SK-N-SH (cell line): Measurements from ENCODE around the gene SERPINA9. TPM values are rescaled to one million over a fixed set of nuclear protein-coding genes. Genes with fewer than 3 reads are reported as not detected.

Source experiments
- CTCF ChIA-PET: fragments of 300-600, 350-600 bp; formaldehyde crosslinking; extraction: SDS; loops from one replicate; lab custom pipeline; 2021; lab: Yijun Ruan, JAX
- POLR2A ChIA-PET: fragments of 350-600 bp; sonication (Branson Sonifier 250); formaldehyde crosslinking; extraction: SDS; loops from one replicate; lab custom pipeline; 2020; ENCODE audit warnings: antibody characterized with exemption, inconsistent platforms; lab: Yijun Ruan, JAX
- DNase-seq: peaks from one replicate; pipeline ENCODE4 v3.0.0; 2012
- H2AFZ ChIP-seq: fragments of 200-600 bp; sonication (generic); 2 replicates; pipeline ENCODE4 v1.8.1; 2016; ENCODE audit warnings: antibody characterized with exemption, mild to moderate bottlenecking, low read depth
- H3F3A ChIP-seq: fragments of 200-600 bp; sonication (generic); replicated peaks from 2 replicates; pipeline ENCODE3; 2016; ENCODE audit warnings: antibody characterized with exemption, mild to moderate bottlenecking; ENCODE audit not compliant: insufficient read depth
- H3K27ac ChIP-seq, 2 experiments: fragments of 200-500 bp in 1 of 2; fragments of 200-600 bp in 1 of 2; sonication (Bioruptor generic) in 1 of 2; sonication (generic), shearing (Covaris generic) in 1 of 2; 2 replicates each; pipeline versions ENCODE4 v1.5.1 to v1.6.1; 2014 to 2016; ENCODE audit warnings: low read depth in 2 of 2, inconsistent platforms in 1 of 2, low read length in 1 of 2, mild to moderate bottlenecking in 1 of 2, mixed read lengths in 1 of 2
- H3K27me3 ChIP-seq: fragments of 200-600 bp; sonication (generic), shearing (Covaris generic); 2 replicates; pipeline ENCODE4 v1.6.1; 2016; ENCODE audit warnings: mixed run types; ENCODE audit not compliant: insufficient read depth
- H3K36me3 ChIP-seq, 2 experiments: fragments of 200-500 bp in 1 of 2; fragments of 200-600 bp in 1 of 2; sonication (Bioruptor generic) in 1 of 2; sonication (generic) in 1 of 2; replicated peaks in 1 of 2; 2 replicates each; pipeline versions ENCODE3 to v1.5.1; 2014 to 2016; ENCODE audit warnings: low read length in 1 of 2, mild to moderate bottlenecking in 1 of 2; ENCODE audit not compliant: insufficient read depth in 2 of 2, control insufficient read depth in 1 of 2
- H3K4me1 ChIP-seq, 2 experiments: fragments of 200-500 bp in 1 of 2; fragments of 200-600 bp in 1 of 2; sonication (Bioruptor generic) in 1 of 2; sonication (generic), shearing (Covaris generic) in 1 of 2; 2 replicates each; pipeline versions ENCODE4 v1.5.1 to v1.6.1; 2014 to 2016; ENCODE audit warnings: low read depth in 1 of 2, low read length in 1 of 2, mixed run types in 1 of 2; ENCODE audit not compliant: insufficient read depth in 2 of 2, control insufficient read depth in 1 of 2
- H3K4me2 ChIP-seq: fragments of 200-600 bp; sonication (generic), shearing (Covaris generic); 2 replicates; pipeline ENCODE4 v1.6.1; 2017; ENCODE audit warnings: mixed run types
- H3K4me3 ChIP-seq, 2 experiments: fragments of 200-500 bp in 1 of 2; fragments of 200-600 bp in 1 of 2; sonication (Bioruptor generic) in 1 of 2; sonication (generic), shearing (Covaris generic) in 1 of 2; 2 replicates each; pipeline versions ENCODE4 v1.5.1 to v1.8.1; 2014 to 2016; ENCODE audit warnings: low read depth in 2 of 2, inconsistent platforms in 1 of 2, low read length in 1 of 2, mild to moderate bottlenecking in 1 of 2, mixed read lengths in 1 of 2, moderate library complexity in 1 of 2
- H3K79me2 ChIP-seq: fragments of 200-600 bp; sonication (generic); 2 replicates; pipeline ENCODE4 v1.8.1; 2017; ENCODE audit warnings: mild to moderate bottlenecking; ENCODE audit not compliant: insufficient read depth
- H3K9ac ChIP-seq: fragments of 200-600 bp; sonication (generic); 2 replicates; pipeline ENCODE4 v1.6.1; 2017; ENCODE audit warnings: mixed run types
- H3K9me2 ChIP-seq: fragments of 200-600 bp; sonication (generic); 2 replicates; pipeline ENCODE4 v1.6.1; 2017; ENCODE audit warnings: mixed run types
- H3K9me3 ChIP-seq: fragments of 200-600 bp; sonication (generic); 2 replicates; pipeline ENCODE4 v1.6.1; 2017; ENCODE audit warnings: mixed run types, mild to moderate bottlenecking, moderate library complexity
- H4K20me1 ChIP-seq: fragments of 200-600 bp; sonication (generic); 2 replicates; pipeline ENCODE4 v1.6.1; 2017; ENCODE audit warnings: mild to moderate bottlenecking, mixed run types; ENCODE audit not compliant: insufficient read depth
- CHD2 ChIP-seq: fragments of 150-350 bp; IDR thresholded peaks from 2 replicates; pipeline ENCODE4 v1.6.1; 2018; ENCODE audit warnings: low read length; ENCODE audit not compliant: partially characterized antibody
- GABPA ChIP-seq: IDR thresholded peaks from 2 replicates; pipeline ENCODE4 v1.4.0; 2012; ENCODE audit warnings: low read depth, mild to moderate bottlenecking
- IRF3 ChIP-seq: fragments of 150-350 bp; IDR thresholded peaks from 2 replicates; pipeline ENCODE4 v1.6.1; 2016; ENCODE audit warnings: mild to moderate bottlenecking, low read depth, low read length
- REST ChIP-seq: IDR thresholded peaks from 2 replicates; pipeline ENCODE4 v1.6.1; 2012; ENCODE audit warnings: mild to moderate bottlenecking, low read depth, low read length, moderate library complexity
- WGBS: methylation state at CpG from one replicate; pipeline ENCODE4 v1.1.6; 2017; ENCODE audit warnings: low lambda C conversion rate; 5-methylcytosine and 5-hydroxymethylcytosine counted together
- polyA plus RNA-seq, 3 experiments: library from polyadenylated mRNA; depleted of rRNA; stranded (reverse); fragments of >200 nt; gene quantifications; 2 replicates each; pipeline ENCODE4 v1.2.3, GENCODE V29; 2012

SERPINA9 gene
- polyA plus RNA-seq, 1 of the 3 experiments (the other 2 are of a cell fraction): not detected

GRCh38 chr14:94478420-94478819 is 2.4 kb upstream of the SERPINA9 start:
- DNase-seq: no peak
- Histone ChIP-seq H3K79me2 (no peaks in the 10 kb centered on the region), H2AFZ (no peak overlapping the region), H3K27me3 (peaks cover 6% of the 10 kb centered on the region; the same call in 1 of the 2 replicates), H3K4me1 (peaks cover 0 to 4% of the 10 kb centered on the region in 2 experiments; a peak in 1 of 4 replicates), H3K9me3 (no peaks in the 10 kb centered on the region), H3K36me3 (no peaks in the 10 kb centered on the region), H3K9ac (no peak overlapping the region), H3F3A (peaks cover 4% of the 10 kb centered on the region), H4K20me1 (no peaks in the 10 kb centered on the region), H3K4me2 (no peak overlapping the region), H3K4me3 (no peak overlapping the region), H3K27ac (no peak overlapping the region), H3K9me2 (no peaks in the 10 kb centered on the region)
- POLR2A ChIA-PET: no interaction called here
- CTCF ChIA-PET: interaction anchor here (2.6 to 4.9 kb wide), 2 partner anchors 9 to 55 kb away, joined by 9 to 48 read pairs; no protein-coding TSS in a partner anchor
- TF ChIP-seq GABPA (no peak), REST (no peak), CHD2 (no peak)

- H3K27ac ChIP-seq: no peak overlapping the region
- peaks cover 6% of the 10 kb centered on the region; the same call in 1 of the 2 replicates for H3K27me3 ChIP-seq
- ChIA-PET POLR2A (no interaction called here), CTCF (interaction anchor here (2.1 to 4.9 kb wide), 2 partner anchors 10 to 12 kb away, joined by 8 to 48 read pairs; no protein-coding TSS in a partner anchor)
- H3K4me2 ChIP-seq: no peak overlapping the region
- no peaks in the 10 kb centered on the region for H3K36me3 ChIP-seq
- no peaks in the 10 kb centered on the region for H3K9me2 ChIP-seq
- no peaks in the 10 kb centered on the region for H3K4me1 ChIP-seq
- no peak for TF ChIP-seq IRF3
- H4K20me1 ChIP-seq: no peaks in the 10 kb centered on the region
- H3K9ac ChIP-seq: no peak overlapping the region
- DNase-seq: no peak
- no peaks in the 10 kb centered on the region for H3K79me2 ChIP-seq
- no peak overlapping the region for H2AFZ ChIP-seq
- no peaks in the 10 kb centered on the region for H3F3A ChIP-seq
- 19% methylated on average over 7 of the region's 7 CpGs for WGBS
- no peak overlapping the region for H3K4me3 ChIP-seq
- no peaks in the 10 kb centered on the region for H3K9me3 ChIP-seq
These were observed 1.4 kb downstream of the SERPINA9 start for GRCh38 chr14:94474581-94475031.
